GM12872 (cell line): ENCODE measurements around the gene TMEM259.

ENCODE experiments used
- TF ChIP-seq, protein P1 (sequence below): IDR thresholded peaks from 3 replicates; pipeline ENCODE4 v1.5.1; 2011; ENCODE audit warnings: low read depth, mild to moderate bottlenecking, low read length, moderate library complexity; ENCODE audit not compliant: insufficient read depth

The TMEM259 gene

DNA sequence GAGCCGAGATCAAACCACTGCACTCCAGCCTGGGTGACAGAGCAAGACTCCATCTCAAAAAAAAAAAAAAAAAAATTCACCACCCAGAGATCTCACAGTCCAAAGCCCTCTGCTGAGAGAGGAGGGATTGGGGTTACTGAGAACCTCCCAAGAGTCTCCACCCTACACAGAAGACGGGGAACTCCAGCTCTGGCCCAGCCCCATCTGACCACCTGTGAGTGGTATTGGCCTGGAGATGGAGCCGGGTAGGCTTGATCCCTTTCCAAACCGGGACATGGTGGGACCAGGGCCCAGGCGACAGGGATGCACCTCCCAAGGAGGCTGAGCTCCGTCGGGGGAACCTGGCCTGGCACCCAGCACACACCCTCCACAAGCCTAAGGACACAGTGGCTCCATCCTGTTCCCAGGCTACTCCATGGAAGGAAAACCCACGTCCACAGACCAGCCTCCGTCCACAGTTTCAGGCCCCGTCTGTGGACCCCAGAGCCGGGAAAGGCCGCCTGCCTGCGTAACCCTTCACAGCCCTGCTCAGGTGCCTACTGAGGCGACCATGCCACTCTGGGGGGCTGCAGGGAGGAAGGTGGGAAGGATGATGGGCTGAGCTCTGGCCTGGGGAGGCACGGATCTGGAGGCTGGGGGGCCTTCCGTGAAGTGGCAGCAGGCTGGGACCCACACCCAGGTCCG, 1.8 kb downstream of the TMEM259 start:
- TF ChIP-seq, protein P1, sequence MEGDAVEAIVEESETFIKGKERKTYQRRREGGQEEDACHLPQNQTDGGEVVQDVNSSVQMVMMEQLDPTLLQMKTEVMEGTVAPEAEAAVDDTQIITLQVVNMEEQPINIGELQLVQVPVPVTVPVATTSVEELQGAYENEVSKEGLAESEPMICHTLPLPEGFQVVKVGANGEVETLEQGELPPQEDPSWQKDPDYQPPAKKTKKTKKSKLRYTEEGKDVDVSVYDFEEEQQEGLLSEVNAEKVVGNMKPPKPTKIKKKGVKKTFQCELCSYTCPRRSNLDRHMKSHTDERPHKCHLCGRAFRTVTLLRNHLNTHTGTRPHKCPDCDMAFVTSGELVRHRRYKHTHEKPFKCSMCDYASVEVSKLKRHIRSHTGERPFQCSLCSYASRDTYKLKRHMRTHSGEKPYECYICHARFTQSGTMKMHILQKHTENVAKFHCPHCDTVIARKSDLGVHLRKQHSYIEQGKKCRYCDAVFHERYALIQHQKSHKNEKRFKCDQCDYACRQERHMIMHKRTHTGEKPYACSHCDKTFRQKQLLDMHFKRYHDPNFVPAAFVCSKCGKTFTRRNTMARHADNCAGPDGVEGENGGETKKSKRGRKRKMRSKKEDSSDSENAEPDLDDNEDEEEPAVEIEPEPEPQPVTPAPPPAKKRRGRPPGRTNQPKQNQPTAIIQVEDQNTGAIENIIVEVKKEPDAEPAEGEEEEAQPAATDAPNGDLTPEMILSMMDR: no peak

DNA sequence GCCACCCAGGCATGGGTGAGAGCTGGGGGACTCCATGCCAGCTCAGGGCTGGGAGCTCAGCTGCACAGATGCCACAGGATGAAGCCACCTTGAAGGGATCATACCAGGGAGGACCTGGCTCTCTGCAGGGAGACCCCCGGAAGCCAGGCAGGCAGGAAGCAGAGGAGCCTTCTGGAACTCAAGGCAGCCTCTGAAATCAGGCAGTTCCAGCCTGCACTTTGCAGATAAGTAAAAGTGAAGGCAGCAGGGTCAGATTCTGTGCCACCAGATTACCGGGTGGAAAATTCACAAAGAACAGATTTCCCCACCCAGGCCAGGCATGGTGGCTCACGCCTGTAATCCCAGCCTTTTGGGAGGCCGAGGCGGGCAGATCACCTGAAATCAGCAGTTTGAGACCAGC, 2.5 kb downstream of the TMEM259 start:
- TF ChIP-seq, protein P1: no peak

DNA sequence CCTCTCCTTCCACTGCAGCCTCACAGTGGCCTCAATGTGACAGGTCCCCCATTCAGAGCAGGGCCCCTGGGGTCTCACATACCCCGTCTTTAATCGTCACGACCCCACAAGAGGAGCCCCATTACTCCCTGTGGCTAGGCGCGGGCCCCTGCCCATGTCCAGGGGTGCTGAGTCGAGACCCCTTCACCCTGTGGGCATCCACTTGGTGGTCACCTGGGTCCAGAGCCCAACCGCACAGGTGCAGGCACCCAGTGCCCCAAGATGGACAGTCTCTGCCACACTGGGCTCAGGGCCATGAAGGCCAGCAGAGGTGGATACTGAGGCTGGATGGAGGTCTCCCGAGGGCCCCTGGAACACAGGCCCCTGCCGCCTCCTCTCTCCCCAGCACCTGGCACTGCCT, 3.0 kb downstream of the TMEM259 start:
- TF ChIP-seq, protein P1: no peak

- TF ChIP-seq, protein P1: no peak
Measured at GRCh38 chr19:1017115-1017905, 3.6 kb downstream of the TMEM259 start.

DNA sequence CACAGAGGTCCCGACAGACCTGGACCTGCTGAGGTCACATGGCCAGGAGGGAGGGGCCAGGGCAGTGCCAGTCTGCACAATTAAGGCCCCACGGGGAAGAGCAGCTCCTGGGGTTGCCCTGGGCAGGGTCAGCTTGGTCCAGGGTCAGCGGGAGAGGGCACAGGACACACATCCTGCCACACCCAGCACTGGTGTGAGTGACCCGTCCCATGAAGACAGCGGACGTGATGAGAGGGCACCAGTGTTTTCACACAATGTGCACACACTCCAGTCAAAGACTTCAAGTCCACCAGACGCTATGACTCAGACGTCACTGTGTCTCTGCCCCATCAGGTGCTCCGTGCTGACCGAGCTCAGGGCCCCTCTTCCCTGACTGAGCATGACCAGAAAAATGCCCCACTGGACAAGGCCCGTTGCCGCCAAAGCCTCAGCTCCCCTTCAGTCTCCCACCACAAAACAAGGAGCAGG, 4.2 kb downstream of the TMEM259 start:
- TF ChIP-seq, protein P1: no peak

- TF ChIP-seq, protein P1: no peak
Measured at GRCh38 chr19:1015782-1016646, 4.9 kb downstream of the TMEM259 start.
